K562 (cell line): ENCODE measurements around the gene CTSW. TPM values are rescaled to one million over a fixed set of nuclear protein-coding genes. Genes with fewer than 3 reads are reported as not detected.
A peak's percentile ranks its signal among the peaks of the same experiment; 100 is the strongest.

Source experiments
- BRCA1 ChIP-seq, 2 experiments: fragments of 450-650 bp in 1 of 2; sonication (generic) in 1 of 2; formaldehyde crosslinking in 1 of 2; IDR thresholded peaks; 2 replicates each; pipeline versions ENCODE4 v1.5.0 to v1.6.1; 2017 to 2020; ENCODE audit warnings: mild to moderate bottlenecking in 1 of 2, missing genetic modification reagents in 1 of 2
- CCNT2 ChIP-seq: IDR thresholded peaks from 2 replicates; pipeline ENCODE4 v1.6.1; 2011; ENCODE audit warnings: borderline replicate concordance, low read depth, mild to moderate bottlenecking, moderate library complexity, mixed read lengths, low read length; ENCODE audit not compliant: insufficient read length; ENCODE audit errors: extremely low read depth
- CHCHD3 ChIP-seq: fragments of 250-450 bp; sonication (Bioruptor Pico); IDR thresholded peaks from 2 replicates; pipeline ENCODE4 v2.1.2; 2022; ENCODE audit warnings: mild to moderate bottlenecking
- CHD4 ChIP-seq: fragments of 200-600 bp; sonication (generic); IDR thresholded peaks from 3 replicates; pipeline ENCODE4 v1.6.1; 2012; ENCODE audit warnings: low read depth, mild to moderate bottlenecking, mixed read lengths, low read length, inconsistent platforms; ENCODE audit not compliant: insufficient read depth, insufficient replicate concordance, poor library complexity, severe bottlenecking
- EP300 ChIP-seq: IDR thresholded peaks from 2 replicates; pipeline ENCODE4 v1.6.1; 2012; ENCODE audit warnings: low read length, improper control_type of control experiment
- POLR2A ChIP-seq: fragments of 450-650 bp; conservative IDR thresholded peaks from 2 replicates; pipeline ENCODE4 v1.6.1; 2016
- POLR2B ChIP-seq: fragments of 450-650 bp; IDR thresholded peaks from 2 replicates; pipeline ENCODE4 v1.6.1; 2018; ENCODE audit warnings: low read depth; ENCODE audit not compliant: partially characterized antibody
- RBBP5 ChIP-seq: fragments of 200-600 bp; sonication (generic); IDR thresholded peaks from 2 replicates; pipeline ENCODE4 v1.6.1; 2012; ENCODE audit warnings: borderline replicate concordance, mild to moderate bottlenecking, low read length, control low read depth, inconsistent platforms; ENCODE audit not compliant: insufficient read depth, poor library complexity, severe bottlenecking
- SMARCB1 ChIP-seq: IDR thresholded peaks from 2 replicates; pipeline ENCODE4 v1.6.1; 2011; ENCODE audit warnings: improper control_type of control experiment, low read depth; ENCODE audit not compliant: insufficient read length
- SREBF2 ChIP-seq: sonication (generic); formaldehyde crosslinking; IDR thresholded peaks from 2 replicates; pipeline ENCODE4 v1.4.0; 2020; ENCODE audit warnings: mild to moderate bottlenecking, missing genetic modification reagents
- TCF3 ChIP-seq: sonication (generic); formaldehyde crosslinking; IDR thresholded peaks from 2 replicates; pipeline ENCODE4 v1.4.0; 2020; ENCODE audit warnings: mild to moderate bottlenecking, missing genetic modification reagents
- TGIF2 ChIP-seq: sonication (generic); formaldehyde crosslinking; IDR thresholded peaks from 2 replicates; pipeline ENCODE4 v1.8.1; 2022; ENCODE audit warnings: mild to moderate bottlenecking, missing genetic modification reagents, moderate library complexity
- TRIM24 ChIP-seq, 2 experiments: fragments of 450-650 bp; IDR thresholded peaks; 2 replicates each; pipeline ENCODE4 v1.6.1; 2016
- YBX1 ChIP-seq: fragments of 450-650 bp; IDR thresholded peaks from 2 replicates; pipeline ENCODE4 v1.7.1; 2016; ENCODE audit warnings: mild to moderate bottlenecking
- ZNF197 ChIP-seq: fragments of 200-800 bp; sonication (Bioruptor generic); IDR thresholded peaks from 2 replicates; pipeline ENCODE4 v1.6.1; 2016; ENCODE audit warnings: low read depth, missing genetic modification characterization, missing compliant biosample characterization
- ZNF282 ChIP-seq: sonication (generic); formaldehyde crosslinking; IDR thresholded peaks from 2 replicates; pipeline ENCODE4 v1.8.1; 2023; ENCODE audit warnings: missing genetic modification reagents
- polyA plus RNA-seq, 8 experiments: library from polyadenylated mRNA; depleted of rRNA in 4 of 8; stranded (reverse) in 5 of 8; unstranded in 3 of 8; fragments of >200 nt; fragmentation: Nextera tagmentation in 2 of 8; fragmentation: Illumina TruSeq in 1 of 8; extraction: Ambion mirVana in 2 of 8; extraction: Trizol in 1 of 8; gene quantifications; 2 replicates each; pipeline versions ENCODE4 v1.2.1 to v1.2.3, GENCODE V29; 2011 to 2014; ENCODE audit warnings: inconsistent platforms in 1 of 8, missing spikeins in 1 of 8
- total RNA-seq, 7 experiments: library from RNA; depleted of rRNA in 6 of 7; stranded (reverse); fragments of >200 nt in 6 of 7; fragmentation: Illumina TruSeq in 2 of 7; extraction: Trizol in 2 of 7; gene quantifications; 2 replicates each; pipeline versions ENCODE4 v1.2.1 to v1.2.3, GENCODE V29; 2011 to 2021; ENCODE audit warnings: low replicate concordance in 1 of 7
- TF ChIP-seq, protein P1 (sequence below): IDR thresholded peaks from 2 replicates; pipeline ENCODE4 v1.6.1; 2011; ENCODE audit not compliant: insufficient read length; ENCODE audit errors: extremely low read depth
- TF ChIP-seq, protein P2 (sequence below): fragments of 450-650 bp; IDR thresholded peaks from 2 replicates; pipeline ENCODE4 v1.6.1; 2018; ENCODE audit not compliant: partially characterized antibody
- TF ChIP-seq, protein P3 (sequence below): fragments of 200-800 bp; sonication (Bioruptor generic); IDR thresholded peaks from 2 replicates; pipeline ENCODE4 v1.6.1; 2017; ENCODE audit warnings: missing genetic modification characterization, missing compliant biosample characterization
- TF ChIP-seq, protein P4 (sequence below), 3 experiments: fragments of 200-800 bp in 1 of 3; sonication (Bioruptor generic) in 1 of 3; sonication (generic) in 1 of 3; formaldehyde crosslinking in 1 of 3; IDR thresholded peaks; 2 replicates each; pipeline versions ENCODE4 v1.6.1 to v1.8.0; 2016 to 2022; ENCODE audit warnings: mild to moderate bottlenecking in 2 of 3, missing compliant biosample characterization in 2 of 3, missing genetic modification characterization in 2 of 3, missing genetic modification reagents in 1 of 3

Gene CTSW
- total and polyA plus RNA-seq, 9 of the 15 experiments (the other 6 are each of a cell fraction or from before 2014, with no cell fraction given) = 0.04 TPM; not detected in 8

DNA sequence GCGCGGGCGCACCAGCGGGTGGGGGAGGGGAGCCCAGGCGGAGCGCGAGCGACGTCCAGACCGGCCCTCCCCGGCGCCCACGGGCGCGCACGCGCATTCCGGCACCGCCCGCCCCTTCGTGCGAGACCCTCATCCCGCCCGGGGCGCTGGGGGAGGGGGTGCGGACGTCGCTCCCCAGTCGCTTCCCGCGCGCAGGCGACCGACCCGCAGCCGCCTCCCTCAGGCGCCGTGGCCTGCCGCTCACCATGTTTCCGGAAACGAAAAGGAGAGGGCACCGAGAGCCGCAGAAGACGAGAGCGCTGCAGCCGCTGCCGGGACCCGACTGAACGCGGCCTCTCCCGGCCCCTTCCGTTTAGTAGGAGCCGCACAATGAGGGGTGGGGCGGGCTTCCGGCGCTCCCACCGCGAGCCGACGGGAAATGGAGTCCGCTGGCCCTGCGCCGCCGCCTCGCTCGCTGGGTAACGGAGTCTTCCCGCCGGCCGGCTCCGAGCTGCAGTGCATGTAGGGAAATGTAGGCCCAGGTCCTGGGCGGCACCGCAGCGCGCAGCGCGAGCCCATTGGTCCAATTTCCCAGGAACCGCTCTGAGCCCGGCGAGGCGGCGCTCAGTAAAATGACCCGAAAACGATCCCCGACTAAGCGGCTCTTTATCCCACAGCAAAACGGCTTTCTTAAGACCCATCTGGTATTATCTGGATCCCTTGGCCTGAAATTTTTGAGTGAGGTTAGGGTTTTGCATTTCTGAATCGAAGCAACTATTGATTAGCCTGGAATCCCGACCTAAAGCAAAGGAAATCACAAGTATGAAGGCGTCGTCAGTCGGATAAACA lies 21.6 kb upstream of the CTSW start, which contains the start of gene CFL1 (continued):
- TF ChIP-seq, protein P1, sequence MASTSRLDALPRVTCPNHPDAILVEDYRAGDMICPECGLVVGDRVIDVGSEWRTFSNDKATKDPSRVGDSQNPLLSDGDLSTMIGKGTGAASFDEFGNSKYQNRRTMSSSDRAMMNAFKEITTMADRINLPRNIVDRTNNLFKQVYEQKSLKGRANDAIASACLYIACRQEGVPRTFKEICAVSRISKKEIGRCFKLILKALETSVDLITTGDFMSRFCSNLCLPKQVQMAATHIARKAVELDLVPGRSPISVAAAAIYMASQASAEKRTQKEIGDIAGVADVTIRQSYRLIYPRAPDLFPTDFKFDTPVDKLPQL = peak; percentile 32
- peak; percentile 67 for TF ChIP-seq CCNT2
- TF ChIP-seq EP300 = no peak; the same call in 1 of the 2 replicates
- peak; percentile 87 for TF ChIP-seq ZNF197 (CRISPR knock-in tag)
- TF ChIP-seq, protein P2, sequence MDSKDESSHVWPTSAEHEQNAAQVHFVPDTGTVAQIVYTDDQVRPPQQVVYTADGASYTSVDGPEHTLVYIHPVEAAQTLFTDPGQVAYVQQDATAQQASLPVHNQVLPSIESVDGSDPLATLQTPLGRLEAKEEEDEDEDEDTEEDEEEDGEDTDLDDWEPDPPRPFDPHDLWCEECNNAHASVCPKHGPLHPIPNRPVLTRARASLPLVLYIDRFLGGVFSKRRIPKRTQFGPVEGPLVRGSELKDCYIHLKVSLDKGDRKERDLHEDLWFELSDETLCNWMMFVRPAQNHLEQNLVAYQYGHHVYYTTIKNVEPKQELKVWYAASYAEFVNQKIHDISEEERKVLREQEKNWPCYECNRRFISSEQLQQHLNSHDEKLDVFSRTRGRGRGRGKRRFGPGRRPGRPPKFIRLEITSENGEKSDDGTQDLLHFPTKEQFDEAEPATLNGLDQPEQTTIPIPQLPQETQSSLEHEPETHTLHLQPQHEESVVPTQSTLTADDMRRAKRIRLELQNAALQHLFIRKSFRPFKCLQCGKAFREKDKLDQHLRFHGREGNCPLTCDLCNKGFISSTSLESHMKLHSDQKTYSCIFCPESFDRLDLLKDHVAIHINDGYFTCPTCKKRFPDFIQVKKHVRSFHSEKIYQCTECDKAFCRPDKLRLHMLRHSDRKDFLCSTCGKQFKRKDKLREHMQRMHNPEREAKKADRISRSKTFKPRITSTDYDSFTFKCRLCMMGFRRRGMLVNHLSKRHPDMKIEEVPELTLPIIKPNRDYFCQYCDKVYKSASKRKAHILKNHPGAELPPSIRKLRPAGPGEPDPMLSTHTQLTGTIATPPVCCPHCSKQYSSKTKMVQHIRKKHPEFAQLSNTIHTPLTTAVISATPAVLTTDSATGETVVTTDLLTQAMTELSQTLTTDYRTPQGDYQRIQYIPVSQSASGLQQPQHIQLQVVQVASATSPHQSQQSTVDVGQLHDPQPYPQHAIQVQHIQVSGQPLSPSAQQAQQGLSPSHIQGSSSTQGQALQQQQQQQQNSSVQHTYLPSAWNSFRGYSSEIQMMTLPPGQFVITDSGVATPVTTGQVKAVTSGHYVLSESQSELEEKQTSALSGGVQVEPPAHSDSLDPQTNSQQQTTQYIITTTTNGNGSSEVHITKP = peak; percentile 53
- peak; percentile 99 for TF ChIP-seq POLR2A
- TF ChIP-seq BRCA1 (IDR thresholded peaks at IDR 0.05) = no peak
- TF ChIP-seq BRCA1 (CRISPR knock-in tag; IDR thresholded peaks at IDR 0.05) = no peak
- TF ChIP-seq, protein P3, sequence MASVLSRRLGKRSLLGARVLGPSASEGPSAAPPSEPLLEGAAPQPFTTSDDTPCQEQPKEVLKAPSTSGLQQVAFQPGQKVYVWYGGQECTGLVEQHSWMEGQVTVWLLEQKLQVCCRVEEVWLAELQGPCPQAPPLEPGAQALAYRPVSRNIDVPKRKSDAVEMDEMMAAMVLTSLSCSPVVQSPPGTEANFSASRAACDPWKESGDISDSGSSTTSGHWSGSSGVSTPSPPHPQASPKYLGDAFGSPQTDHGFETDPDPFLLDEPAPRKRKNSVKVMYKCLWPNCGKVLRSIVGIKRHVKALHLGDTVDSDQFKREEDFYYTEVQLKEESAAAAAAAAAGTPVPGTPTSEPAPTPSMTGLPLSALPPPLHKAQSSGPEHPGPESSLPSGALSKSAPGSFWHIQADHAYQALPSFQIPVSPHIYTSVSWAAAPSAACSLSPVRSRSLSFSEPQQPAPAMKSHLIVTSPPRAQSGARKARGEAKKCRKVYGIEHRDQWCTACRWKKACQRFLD = peak; percentile 92
- 0 out of 2 replicates have a peak, but pooled peaks have one; percentile 44 for TF ChIP-seq CHCHD3 (CRISPR knock-in tag)
- TF ChIP-seq RBBP5 = peak; percentile 72
- TF ChIP-seq TCF3 (CRISPR knock-in tag) = no peak
- peak; percentile 96 for TF ChIP-seq POLR2B
- TF ChIP-seq, protein P4, sequence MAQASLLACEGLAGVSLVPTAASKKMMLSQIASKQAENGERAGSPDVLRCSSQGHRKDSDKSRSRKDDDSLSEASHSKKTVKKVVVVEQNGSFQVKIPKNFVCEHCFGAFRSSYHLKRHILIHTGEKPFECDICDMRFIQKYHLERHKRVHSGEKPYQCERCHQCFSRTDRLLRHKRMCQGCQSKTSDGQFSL (CRISPR knock-in tag; IDR thresholded peaks at IDR 0.05) = peak; percentile 20; the same call in 1 of the 2 replicates
- TF ChIP-seq, protein P4 (tag; IDR thresholded peaks at IDR 0.05) = no peak
- TF ChIP-seq TGIF2 (CRISPR knock-in tag) = peak; percentile 88; the same call in 1 of the 2 replicates
- no peak for TF ChIP-seq ZNF282
- TF ChIP-seq TRIM24 (IDR thresholded peaks at IDR 0.05) = no peak
- no peak for TF ChIP-seq YBX1
- TF ChIP-seq CHD4 = no peak
- no peak for TF ChIP-seq SMARCB1
- TF ChIP-seq SREBF2 (CRISPR knock-in tag) = no peak
